NCI-H1092 treated with DMSO at 0.1 percent for 48 hours (cell line): ENCODE data around the gene BCL7A.

Experiments used
- DNase-seq: peaks from one replicate; lab custom pipeline; 2025; lab: John Stamatoyannopoulos, UW

The BCL7A gene

DNA sequence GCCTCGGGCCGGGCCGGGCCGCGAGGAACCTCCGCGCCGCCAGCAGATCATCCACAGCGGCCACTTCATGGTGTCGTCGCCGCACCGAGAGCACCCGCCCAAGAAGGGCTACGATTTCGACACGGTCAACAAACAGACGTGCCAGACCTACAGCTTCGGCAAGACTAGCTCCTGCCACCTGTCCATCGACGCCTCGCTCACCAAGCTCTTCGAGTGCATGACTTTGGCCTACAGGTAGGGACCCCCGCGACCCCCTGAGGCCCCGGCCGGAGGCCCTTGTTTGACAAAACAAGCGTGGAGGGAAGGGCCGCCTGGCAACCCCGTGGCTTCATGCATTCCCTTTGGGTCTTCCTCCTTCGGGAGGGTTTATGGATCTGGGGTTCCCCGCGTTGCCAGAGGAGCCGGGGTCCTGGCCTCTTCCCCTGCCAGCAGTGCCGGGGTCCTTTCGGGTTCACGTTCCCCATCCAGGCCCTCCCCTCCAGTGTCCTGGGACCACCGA, 57.4 kb downstream of the BCL7A start:
- DNase-seq: no peak

GRCh38 chr12:122079532-122080081, 57.9 kb downstream of the BCL7A start:
- DNase-seq: no peak

DNA sequence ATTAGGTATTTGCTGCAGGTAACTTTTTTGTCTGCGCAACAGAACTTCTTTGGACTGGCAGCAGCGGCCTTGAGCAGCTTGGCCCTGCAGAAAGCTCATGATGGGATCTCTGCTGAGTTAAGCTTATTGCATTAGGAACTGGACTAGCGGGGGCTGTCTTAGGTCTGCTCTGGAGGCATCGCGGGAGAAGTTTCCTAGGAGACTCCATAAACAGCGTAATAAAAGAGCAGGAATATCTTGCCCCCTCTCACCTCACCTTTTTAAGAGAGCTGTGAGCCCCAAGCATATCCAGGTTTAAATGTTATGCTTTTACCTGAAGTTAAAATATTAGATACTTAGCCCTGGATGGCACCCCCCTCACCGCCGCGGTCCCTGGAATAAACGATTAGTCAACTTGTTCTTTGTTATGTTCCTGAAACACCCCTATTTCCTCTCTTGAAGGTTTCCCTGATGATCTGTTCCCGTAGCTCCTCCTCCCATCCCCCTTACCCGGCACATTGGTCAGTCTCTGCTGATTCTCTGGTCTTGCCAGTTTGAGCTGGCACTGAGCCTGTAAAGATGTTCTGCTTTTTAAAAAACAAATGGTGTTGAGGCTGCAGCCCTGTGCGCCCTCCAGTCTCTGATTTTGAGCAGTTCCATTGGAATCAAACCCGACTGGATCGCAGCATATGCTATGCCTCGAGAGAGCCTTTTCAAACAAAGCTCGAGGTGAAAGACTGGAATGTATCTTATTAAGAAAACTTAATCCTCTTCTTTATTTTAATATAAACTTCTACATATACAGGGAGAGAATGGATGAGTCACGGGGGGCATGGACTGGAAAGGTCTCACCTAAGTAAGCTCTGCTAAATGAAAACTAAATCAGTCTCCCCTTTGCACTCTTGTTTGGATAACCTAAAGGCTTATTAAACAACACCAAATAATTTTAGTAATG, 58.7 kb downstream of the BCL7A start:
- DNase-seq: no peak

DNA sequence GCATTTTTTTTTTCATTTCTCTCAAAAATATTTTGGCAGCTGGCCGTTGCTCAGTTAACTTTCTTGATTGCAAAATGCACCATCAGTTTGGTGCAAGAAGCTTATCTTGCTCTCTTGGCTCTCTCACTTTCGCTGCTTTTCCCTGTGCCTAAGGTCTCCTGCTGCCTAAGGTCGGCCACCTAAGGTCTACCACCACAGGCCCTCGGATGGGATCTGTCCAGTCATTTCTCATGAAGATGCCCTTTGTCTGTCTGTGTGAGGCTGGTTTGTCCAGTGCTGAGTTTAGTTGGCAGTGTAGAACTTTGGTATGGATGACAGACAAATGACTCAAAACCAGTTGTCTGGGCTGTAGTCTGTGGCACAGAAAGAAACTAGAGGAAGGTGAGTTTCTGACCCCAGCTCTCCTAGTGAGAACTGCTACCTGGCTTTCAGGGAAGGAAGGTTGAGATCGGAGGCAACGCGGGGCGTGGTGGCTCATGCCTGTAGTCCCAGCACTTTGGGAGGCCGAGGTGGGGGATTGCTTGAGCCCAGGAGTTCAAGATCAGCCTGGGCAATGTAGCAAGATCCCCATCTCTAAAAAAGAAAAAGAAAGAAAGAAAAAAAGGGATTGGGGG, 59.5 kb downstream of the BCL7A start:
- DNase-seq: no peak

GRCh38 chr12:122081697-122082221, 60.1 kb downstream of the BCL7A start:
- DNase-seq: no peak

DNA sequence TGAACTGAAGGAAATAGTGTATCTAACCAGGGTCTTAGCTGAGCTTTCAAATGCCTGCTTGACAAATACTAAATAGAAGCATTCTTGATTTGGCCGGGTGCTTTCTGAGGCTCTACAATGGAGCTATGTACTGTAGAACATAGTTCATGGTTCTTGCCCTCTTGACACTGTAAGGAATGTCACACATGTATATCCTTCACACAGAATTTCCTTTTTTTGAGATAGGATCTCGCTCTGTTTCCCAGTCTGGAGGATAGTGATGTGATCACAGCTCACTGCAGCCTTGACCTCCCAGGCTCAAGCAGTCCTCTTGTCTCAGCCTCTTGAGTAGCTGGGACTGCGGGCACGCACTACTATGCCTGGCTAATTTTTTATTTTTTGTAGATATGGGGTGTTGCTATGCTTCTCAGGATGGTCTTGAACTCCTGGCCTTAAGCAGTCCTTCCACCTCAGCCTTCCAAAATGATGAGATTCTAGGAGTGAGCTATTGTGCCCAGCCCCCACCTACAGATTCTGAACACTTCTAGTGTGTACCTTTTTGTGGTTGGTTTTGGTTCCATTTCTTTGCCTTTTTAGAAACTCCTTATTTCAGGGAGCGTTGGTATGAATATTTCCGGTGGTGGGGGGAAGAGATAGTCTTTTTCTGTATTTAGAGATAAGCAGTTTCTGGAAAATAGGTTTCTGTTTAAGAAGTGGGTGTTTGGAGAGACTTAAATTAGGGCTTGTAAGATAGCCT, 61.1 kb downstream of the BCL7A start:
- no peak for DNase-seq

DNA sequence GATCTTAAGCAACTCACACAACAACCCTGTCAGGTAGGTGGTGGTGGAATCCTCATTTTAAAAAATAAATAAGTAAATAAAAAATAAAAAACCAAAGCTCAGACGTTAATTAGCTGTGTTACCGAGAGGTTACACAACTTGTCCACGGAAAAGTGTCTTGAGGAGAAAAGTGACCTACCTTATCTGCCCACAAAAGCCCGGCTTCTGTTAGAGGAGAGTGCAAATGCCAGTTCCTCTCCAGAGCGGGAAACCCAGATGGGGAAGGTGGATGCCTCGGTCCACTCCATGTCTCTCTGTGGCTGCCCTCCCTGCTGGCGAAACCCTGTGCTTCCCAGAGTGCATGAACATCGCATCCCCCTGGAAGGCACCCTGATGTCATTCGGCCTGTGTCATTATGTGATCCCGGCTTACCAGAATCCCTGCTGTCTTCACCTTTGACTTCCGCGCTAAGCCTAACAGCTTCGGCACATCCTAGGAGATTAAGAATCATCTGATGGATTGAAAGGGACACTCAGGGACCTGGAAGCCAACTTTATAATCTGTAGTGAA, 63.2 kb downstream of the BCL7A start:
- DNase-seq: no peak

- no peak for DNase-seq
These were observed 63.9 kb downstream of the BCL7A start for GRCh38 chr12:122085591-122085990.

DNA sequence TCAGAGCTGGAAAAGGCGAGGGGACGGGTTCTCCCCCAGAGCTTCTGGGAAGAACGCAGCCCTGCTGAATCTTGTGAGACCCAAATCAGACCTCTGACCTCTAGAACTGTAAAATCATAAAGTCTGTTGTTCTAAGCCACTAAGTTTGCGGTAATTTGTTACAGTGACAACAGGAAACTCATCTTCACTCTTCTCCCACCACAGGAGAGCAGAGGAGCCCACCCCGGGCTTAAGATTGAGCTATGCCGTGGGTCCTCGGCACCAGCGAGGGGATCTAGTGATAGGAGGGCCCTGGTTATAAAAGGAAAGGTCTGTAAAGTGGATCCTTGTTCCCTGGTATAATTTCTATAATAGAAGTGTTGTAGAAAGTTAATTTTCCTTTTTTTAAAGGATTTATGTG, 64.4 kb downstream of the BCL7A start:
- DNase-seq: no peak

GRCh38 chr12:122086641-122087285, 65.1 kb downstream of the BCL7A start:
- no peak for DNase-seq

- DNase-seq: no peak
These were observed 65.9 kb downstream of the BCL7A start for GRCh38 chr12:122087431-122088178.

DNA sequence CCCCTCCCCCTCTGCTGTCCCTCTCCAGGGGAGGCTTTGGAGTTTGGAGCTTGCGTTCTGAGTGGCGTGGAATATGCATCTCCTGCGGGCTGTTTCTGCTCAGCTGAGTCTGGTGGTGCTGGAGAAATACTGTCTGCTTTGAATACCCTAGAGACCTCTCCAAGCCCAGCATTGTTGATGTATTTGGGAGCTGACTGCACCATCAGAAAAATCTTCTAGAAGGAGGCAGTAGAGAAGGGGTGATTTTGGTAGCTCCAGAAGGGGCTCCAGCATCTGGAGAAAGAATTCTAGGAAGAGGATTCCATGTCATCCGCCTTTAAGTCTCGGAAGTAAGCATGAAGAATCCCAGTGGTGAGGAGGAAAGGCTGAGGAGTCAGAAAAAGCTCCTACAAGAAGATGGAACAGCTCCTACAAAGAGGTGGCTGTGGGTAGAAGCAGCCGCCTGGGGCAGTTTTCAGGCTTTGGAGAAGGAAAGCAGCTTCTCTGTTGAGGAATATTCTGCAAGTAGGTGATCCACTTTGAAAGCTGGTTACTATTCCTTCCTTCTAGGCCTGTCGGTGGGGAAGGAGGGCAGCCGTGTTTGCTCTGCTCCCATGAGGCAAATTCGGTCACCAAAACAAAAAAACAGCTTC, 66.6 kb downstream of the BCL7A start:
- no peak for DNase-seq

DNA sequence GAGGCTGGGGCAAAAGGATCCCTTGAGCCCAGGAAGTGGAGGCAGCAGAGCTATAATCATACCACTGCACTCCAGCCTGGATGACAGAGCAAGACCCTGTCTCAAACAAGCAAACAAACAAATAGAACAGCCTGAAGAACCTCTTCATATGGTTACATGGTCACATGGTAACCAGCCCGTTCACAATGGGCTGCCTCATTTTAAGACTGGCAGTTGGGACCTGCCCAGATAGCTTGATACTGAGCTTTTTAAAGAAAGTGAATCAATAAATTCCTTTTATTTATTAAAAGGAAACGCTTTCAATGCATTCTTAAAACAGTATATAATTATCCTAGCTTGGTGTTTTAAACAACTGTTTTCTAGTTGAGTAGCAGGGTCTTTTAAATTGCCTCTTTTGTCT, 67.4 kb downstream of the BCL7A start:
- no peak for DNase-seq

GRCh38 chr12:122090759-122091515, 69.3 kb downstream of the BCL7A start:
- DNase-seq: no peak

DNA sequence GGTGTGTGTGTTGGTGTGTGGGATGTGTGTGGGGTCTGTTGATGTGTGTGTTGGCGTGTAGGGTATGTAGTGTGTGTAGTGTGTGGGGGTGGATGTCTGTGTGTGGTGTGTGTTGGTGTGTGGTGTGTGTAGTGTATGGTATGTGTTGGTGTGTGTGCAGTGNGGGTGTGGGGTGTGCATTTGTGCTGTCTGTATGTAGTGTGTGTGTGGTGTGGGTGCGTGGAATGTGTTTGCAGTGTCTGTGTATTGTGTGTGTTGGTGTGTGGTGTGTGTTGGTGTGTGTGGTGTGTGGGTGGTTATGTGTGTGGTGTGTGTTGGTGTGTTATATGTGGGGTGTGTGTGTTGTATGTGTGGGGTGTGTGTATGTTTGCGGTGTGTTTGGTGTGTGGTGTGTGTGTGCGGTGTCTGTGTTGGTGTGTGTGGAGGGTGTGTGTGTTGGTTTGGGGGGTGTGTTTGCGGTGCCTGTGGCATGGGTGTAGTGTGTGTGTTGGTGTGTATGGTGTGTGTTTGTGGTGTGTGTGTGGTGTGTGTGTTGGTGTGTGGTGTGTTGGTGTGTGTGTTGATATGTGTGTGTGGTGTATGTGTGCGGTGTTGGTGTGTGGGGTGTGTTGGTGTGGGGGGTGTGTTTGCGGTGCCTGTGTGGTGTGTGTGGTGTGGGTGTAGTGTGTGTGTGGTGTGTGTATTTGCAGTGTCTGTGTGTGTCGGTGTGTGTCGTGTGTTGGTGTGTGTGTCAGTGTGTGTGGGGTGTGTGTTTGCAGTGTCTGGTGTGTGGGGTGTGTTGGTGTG, 71.6 kb downstream of the BCL7A start:
- DNase-seq: no peak

DNA sequence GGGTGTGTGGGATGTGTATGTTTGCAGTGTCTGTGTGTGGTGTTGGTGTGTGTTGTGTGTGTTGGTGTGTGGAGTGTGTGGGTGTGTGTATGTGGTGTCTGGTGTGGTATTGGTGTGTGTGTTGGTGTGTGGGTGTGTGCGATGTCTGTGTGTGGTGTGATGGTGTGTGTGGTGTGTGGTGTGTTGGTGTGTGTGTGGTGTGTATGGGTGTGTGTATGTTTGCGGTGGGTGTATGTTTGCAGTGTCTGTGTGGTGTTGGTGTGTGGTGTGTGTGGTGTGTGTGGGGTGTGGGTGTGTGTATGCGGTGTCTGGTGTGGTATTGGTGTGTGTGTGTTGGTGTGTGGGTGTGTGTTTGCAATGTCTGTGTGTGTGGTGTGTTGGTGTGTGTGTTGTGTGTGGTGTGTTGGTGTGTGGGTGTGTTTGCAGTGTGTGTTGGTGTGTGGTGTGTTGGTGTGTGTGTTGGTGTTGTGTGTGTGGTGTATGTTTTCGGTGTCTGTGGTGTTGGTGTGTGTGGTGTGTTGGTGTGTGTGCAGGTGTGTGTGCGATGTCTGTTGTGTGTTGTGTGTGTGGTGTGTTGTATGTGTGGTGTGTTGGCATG, 72.6 kb downstream of the BCL7A start:
- DNase-seq: no peak

DNA sequence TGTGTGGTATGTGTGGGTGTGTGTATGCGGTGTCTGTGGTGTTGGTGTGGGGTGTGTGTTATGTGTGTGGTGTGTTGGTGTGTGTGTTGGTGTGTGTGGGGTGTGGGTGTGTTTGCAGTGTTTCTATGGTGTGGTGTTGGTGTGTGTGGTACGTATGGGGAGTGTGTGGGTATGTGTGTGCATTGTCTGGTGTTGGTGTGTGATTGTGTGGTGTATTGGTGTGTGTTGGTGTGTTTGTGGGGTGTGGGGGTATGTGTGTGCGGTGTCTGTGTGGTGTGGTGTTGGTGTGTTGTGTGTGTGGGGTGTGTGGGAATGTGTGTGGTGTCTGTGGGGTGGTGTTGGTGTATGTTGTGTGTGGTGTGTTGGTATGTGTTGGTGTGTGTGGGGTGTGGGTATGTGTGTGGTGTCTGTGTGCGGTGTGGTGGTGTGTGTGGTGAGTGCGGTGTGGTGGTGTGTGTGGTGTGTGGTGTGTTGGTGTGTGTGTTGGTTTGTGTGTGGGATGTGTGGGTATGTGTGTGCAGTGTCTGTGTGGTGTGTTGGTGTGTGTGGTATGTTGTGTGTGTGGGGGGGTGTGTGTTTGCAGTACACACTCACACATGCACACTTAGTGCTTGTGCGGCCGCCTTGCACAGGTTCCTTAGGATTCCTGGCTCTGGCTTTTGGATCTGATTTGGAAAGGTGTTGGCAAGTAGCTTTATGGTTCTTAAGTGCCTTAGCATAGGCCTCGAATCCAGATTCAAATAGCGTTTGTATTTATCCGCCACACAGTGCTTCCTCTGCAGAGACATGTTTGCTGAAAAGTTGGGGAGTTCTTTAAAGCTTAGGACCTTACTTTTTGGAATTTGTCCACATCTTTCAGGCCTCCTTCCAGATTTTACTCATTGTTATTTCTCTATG, 73.3 kb downstream of the BCL7A start:
- no peak for DNase-seq
